Dendritic cell treated with granulocyte-macrophage colony-stimulating factor and Interleukin-4, amounts not matched to agents 40 ng/mL and 50 ng/mL, for 4 days (primary cell): ENCODE measurements around the gene TMEM125.

ENCODE experiments used
- H3K27ac Mint-ChIP-seq: one replicate; pipeline ENCODE4 v1.8.0; 2022; ENCODE audit warnings: mild to moderate bottlenecking, mixed read lengths
- H3K27me3 Mint-ChIP-seq: one replicate; pipeline ENCODE4 v1.8.0; 2022; ENCODE audit warnings: mild to moderate bottlenecking, mixed read lengths
- H3K36me3 Mint-ChIP-seq: one replicate; pipeline ENCODE4 v1.8.0; 2022; ENCODE audit warnings: low read depth, mixed read lengths
- H3K4me1 Mint-ChIP-seq: one replicate; pipeline ENCODE4 v1.8.0; 2022; ENCODE audit warnings: low read depth, mixed read lengths
- H3K4me3 Mint-ChIP-seq: one replicate; pipeline ENCODE4 v1.8.0; 2022; ENCODE audit warnings: mild to moderate bottlenecking, moderate library complexity, mixed read lengths
- H3K9me3 Mint-ChIP-seq: one replicate; pipeline ENCODE4 v1.8.0; 2022; ENCODE audit warnings: mixed read lengths
- intact Hi-C: fragments of 100-400 bp; cut with micrococcal nuclease; formaldehyde crosslinking; loops from one replicate; pipeline ENCODE4 v1.15.0; 2022

TMEM125 gene

GRCh38 chr1:43269627-43270375 lies at the start of gene TMEM125:
TMEM125 (plus strand) TSS chr1:43269983; CDS start chr1:43272723, 2,740 bp downstream.
- Mint-ChIP-seq H3K4me3 (peak within 1 kb of the TSS; percentile 44), H3K4me1 (peaks cover 32% of the 10 kb centered on the region), H3K27ac (peak within 1 kb of the TSS; percentile 30), H3K27me3 (peaks cover 28% of the 10 kb centered on the region), H3K9me3 (no peaks in the 10 kb centered on the region), H3K36me3 (no peaks in the 10 kb centered on the region)
- intact Hi-C loops, result no loop called here

DNA sequence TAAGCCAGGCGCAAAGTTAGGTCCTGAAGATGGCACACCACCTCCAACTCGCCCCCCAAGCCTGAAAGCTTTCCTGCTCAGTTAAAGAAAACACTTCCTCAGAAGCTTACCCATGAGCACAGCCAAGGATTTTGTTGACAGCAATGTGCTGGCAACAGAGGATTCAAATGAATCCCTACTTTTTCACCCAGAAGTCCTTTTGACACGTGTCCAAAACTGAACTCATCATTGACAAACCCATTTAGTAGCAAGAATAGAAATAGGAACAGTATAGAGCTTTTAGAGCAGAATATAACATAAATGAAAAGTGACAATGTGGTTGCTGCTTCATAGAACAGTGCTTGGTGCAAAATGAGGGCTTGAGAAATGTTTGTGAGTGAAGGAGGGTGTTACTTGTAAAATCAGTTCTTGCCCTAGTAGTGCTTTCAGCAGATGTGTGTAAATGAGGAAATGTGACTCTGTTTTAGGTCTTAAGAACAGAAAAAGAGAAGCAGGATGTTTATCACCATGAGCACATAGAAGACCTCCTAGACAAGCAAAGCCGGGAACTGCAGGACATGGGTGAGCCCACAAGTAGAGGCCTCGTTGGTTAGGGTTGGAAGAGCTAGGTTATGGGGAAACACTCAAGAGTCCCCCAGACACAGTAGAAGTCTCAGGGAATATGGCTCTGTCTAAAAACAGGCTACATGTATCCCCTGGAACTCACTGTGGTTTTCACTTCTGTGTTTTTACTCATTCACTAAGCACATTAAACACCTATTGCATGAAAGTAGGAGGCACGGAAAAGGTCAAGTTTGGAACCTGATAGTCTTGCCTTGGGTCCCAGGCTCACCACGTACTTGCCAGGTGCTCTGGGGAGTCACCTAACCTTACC lies 48.6 kb upstream of the TMEM125 start:
- H3K4me3 Mint-ChIP-seq, result no peak overlapping the region
- H3K27me3 Mint-ChIP-seq, result peaks cover 3% of the 10 kb centered on the region
- intact Hi-C loops, result loop anchor here (10.0 kb wide), 1 partner anchor 434 kb away; the partner anchor contains the start of gene KDM4A
- H3K36me3 Mint-ChIP-seq, result no peaks in the 10 kb centered on the region
- H3K4me1 Mint-ChIP-seq, result peaks cover 23% of the 10 kb centered on the region
- H3K9me3 Mint-ChIP-seq, result no peaks in the 10 kb centered on the region
- H3K27ac Mint-ChIP-seq, result peak overlapping the region; percentile 84

DNA sequence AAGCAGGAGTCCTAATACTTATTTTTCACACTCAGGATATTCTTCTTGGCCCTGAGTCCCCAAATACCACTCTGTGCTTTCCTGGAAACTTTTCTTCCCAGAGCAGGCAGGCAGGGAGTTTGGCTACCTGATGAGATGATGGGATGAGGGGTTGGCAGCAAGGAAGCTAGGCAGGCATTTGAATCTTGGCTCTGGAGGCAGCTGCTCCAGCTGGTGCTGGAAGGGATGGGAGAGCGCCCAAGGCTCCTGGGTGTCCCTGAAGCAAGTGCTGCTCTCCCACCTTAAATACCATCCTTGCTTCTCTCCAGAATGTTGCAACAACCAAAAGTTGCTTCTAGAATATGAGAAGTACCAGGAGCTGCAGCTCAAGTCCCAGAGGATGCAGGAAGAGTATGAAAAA lies 48.0 kb upstream of the TMEM125 start:
- H3K4me1 Mint-ChIP-seq, result peaks cover 27% of the 10 kb centered on the region
- intact Hi-C loops, result loop anchor here (10.0 kb wide), 1 partner anchor 433 kb away; the partner anchor contains the start of gene KDM4A
- H3K27ac Mint-ChIP-seq, result peak overlapping the region; percentile 84
- no peaks in the 10 kb centered on the region for H3K36me3 Mint-ChIP-seq
- no peaks in the 10 kb centered on the region for H3K9me3 Mint-ChIP-seq
- H3K27me3 Mint-ChIP-seq, result peaks cover 3% of the 10 kb centered on the region
- H3K4me3 Mint-ChIP-seq, result no peak overlapping the region

DNA sequence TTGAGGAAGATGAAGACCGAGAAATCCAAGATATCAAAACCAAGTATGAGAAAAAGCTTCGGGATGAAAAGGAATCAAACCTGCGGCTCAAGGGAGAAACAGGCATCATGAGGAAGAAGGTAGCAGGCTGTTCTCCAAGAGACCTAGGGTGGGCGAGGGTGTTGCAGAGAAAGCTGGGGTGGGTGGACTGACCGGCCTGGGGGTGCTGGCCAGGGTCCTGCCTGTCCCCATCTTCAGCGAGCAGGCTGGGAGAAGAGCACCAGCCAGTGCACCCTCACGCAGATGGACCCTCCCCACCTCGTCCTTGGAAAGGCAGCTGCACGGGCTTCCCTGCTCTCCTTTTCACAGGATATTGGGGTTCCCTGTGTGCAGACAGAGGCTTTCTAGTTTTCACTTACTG lies 46.9 kb upstream of the TMEM125 start:
- Mint-ChIP-seq H3K27me3 (peaks cover 3% of the 10 kb centered on the region), H3K4me3 (no peak overlapping the region), H3K4me1 (peaks cover 37% of the 10 kb centered on the region), H3K9me3 (no peaks in the 10 kb centered on the region), H3K27ac (peak overlapping the region; percentile 84), H3K36me3 (no peaks in the 10 kb centered on the region)
- intact Hi-C loops, result loop anchor here (10.0 kb wide), 1 partner anchor 432 kb away; the partner anchor contains the start of gene KDM4A

- peaks cover 45% of the 10 kb centered on the region for H3K4me1 Mint-ChIP-seq
- no peaks in the 10 kb centered on the region for H3K36me3 Mint-ChIP-seq
- peaks cover 5% of the 10 kb centered on the region for H3K27me3 Mint-ChIP-seq
- intact Hi-C loops, result loop anchor here (10.0 kb wide), 1 partner anchor 430 kb away; the partner anchor contains the start of gene KDM4A
- H3K27ac Mint-ChIP-seq, result peak overlapping the region; percentile 49
- no peak overlapping the region for H3K4me3 Mint-ChIP-seq
- no peaks in the 10 kb centered on the region for H3K9me3 Mint-ChIP-seq
Measured at GRCh38 chr1:43225168-43225567, 44.6 kb upstream of the TMEM125 start.

DNA sequence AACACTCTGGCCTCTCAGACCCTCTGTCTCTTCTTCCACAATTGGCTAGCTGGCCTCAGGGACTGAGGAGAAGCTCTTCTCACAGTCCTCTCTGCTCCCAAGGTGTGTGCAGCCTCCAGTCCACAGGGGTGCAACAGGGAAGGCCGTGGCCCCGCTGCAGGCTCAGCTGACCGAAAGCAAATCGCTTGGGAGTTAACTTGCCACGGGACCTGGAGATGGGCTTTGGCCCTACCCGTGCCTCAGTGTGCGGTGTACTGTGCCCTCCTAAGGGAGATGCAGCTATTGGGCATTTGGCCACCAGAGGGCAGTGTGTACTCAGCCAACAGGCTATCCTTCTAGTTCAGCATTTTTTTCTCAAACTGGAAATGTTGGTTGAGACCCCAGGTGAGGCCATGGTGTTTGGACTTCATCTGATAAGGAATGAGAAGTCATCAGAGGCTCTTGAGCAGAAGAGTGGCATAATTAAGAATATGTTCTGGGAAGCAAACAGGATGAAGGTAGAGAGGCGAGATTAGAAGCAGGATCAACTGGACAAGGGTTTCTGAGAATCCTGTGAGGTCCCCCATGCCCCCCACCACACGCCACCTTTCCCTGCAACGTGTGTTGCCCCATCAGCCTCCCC lies 42.5 kb upstream of the TMEM125 start:
- intact Hi-C loops, result loop anchor here (1.0 to 10.0 kb wide), 2 partner anchors 187 to 428 kb away; partner anchors contain the start of gene KDM4A
- Mint-ChIP-seq H3K36me3 (no peaks in the 10 kb centered on the region), H3K4me3 (no peak overlapping the region), H3K27ac (no peak overlapping the region), H3K27me3 (peaks cover 5% of the 10 kb centered on the region), H3K9me3 (no peaks in the 10 kb centered on the region), H3K4me1 (peaks cover 34% of the 10 kb centered on the region)

- Mint-ChIP-seq H3K4me1 (peaks cover 31% of the 10 kb centered on the region), H3K36me3 (no peaks in the 10 kb centered on the region), H3K4me3 (no peak overlapping the region), H3K27ac (no peak overlapping the region), H3K9me3 (no peaks in the 10 kb centered on the region), H3K27me3 (peaks cover 2% of the 10 kb centered on the region)
- intact Hi-C loops, result loop anchor here (10.0 kb wide), 1 partner anchor 425 kb away; the partner anchor contains the start of gene KDM4A
Measured at GRCh38 chr1:43229826-43230780, 39.7 kb upstream of the TMEM125 start.

- intact Hi-C loops, result no loop called here
- H3K36me3 Mint-ChIP-seq, result no peaks in the 10 kb centered on the region
- no peak overlapping the region for H3K4me3 Mint-ChIP-seq
- H3K9me3 Mint-ChIP-seq, result no peaks in the 10 kb centered on the region
- H3K27ac Mint-ChIP-seq, result peak overlapping the region; percentile 9
- H3K4me1 Mint-ChIP-seq, result peaks cover 30% of the 10 kb centered on the region
- H3K27me3 Mint-ChIP-seq, result peaks cover 2% of the 10 kb centered on the region
Measured at GRCh38 chr1:43232074-43232473, 37.7 kb upstream of the TMEM125 start.

DNA sequence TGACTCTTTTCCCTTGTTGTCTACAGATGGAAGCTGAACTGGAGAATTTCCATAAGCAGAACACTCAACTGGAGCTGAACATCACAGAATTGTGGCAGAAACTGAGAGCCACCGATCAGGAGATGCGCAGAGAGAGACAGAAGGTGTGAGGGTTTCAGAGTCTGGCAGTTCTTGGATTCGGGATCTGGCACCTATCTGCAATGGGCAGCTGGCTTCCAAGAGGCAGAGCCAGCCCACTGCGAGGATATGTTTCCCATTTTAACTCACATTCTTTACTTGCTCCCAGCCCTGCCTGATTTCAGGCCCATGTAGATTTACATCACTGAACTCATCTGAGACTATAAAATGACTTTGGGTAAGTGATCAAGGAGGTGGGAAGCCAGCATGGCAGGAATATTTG lies 37.3 kb upstream of the TMEM125 start:
- no peaks in the 10 kb centered on the region for H3K36me3 Mint-ChIP-seq
- intact Hi-C loops, result no loop called here
- H3K4me3 Mint-ChIP-seq, result no peak overlapping the region

DNA sequence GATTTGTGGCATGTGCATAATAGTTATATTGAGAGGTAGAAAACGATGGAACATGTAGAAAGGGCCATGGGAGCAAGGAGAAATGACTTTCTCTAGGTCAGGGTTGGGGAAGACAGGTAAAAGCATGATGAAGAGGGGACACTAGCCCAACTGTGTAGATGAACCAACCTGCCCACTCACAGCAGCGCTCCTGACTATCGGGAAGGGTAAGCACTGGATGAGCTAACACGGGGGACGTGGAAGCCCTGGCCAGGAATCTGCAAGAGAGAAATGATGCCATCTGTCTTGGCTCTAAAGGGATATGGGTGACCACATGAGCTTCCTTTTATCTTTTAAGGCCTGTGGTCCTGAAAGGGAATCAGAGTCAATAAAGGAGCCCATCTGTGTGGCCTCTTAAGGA lies 36.2 kb upstream of the TMEM125 start:
- Mint-ChIP-seq H3K27ac (no peak overlapping the region), H3K4me1 (peaks cover 20% of the 10 kb centered on the region), H3K36me3 (no peaks in the 10 kb centered on the region), H3K4me3 (no peak overlapping the region), H3K27me3 (no peaks in the 10 kb centered on the region), H3K9me3 (no peaks in the 10 kb centered on the region)
- intact Hi-C loops, result no loop called here

More for the DNA sequence above, 37.3 kb upstream of the TMEM125 start:
- Mint-ChIP-seq H3K4me1 (peaks cover 26% of the 10 kb centered on the region), H3K9me3 (no peaks in the 10 kb centered on the region), H3K27me3 (peaks cover 2% of the 10 kb centered on the region), H3K27ac (peak overlapping the region; percentile 9)

DNA sequence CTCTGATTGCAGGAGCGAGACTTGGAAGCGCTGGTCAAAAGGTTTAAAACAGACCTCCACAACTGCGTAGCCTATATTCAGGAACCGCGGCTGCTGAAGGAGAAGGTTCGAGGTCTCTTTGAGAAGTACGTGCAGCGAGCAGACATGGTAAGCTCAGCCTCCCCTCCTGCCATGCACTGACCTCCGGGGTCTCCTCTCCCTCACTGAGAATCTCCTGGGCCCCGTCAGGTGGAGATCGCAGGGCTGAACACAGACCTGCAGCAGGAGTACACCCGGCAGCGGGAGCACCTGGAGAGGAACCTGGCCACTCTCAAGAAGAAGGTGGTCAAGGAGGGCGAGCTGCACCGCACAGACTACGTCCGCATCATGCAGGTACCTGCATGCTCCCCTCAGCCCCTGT lies 35.5 kb upstream of the TMEM125 start:
- no peak overlapping the region for H3K4me3 Mint-ChIP-seq
- H3K27ac Mint-ChIP-seq, result no peak overlapping the region
- no peaks in the 10 kb centered on the region for H3K9me3 Mint-ChIP-seq
- H3K27me3 Mint-ChIP-seq, result no peaks in the 10 kb centered on the region
- peaks cover 19% of the 10 kb centered on the region for H3K4me1 Mint-ChIP-seq
- intact Hi-C loops, result no loop called here
- no peaks in the 10 kb centered on the region for H3K36me3 Mint-ChIP-seq

GRCh38 chr1:43235040-43235439 lies 34.7 kb upstream of the TMEM125 start:
- Mint-ChIP-seq H3K4me3 (no peak overlapping the region), H3K36me3 (no peaks in the 10 kb centered on the region), H3K9me3 (no peaks in the 10 kb centered on the region), H3K27me3 (no peaks in the 10 kb centered on the region), H3K4me1 (peaks cover 25% of the 10 kb centered on the region), H3K27ac (peak overlapping the region; percentile 1)
- intact Hi-C loops, result loop anchor here (5.0 kb wide), 1 partner anchor 122 kb away; the partner anchor contains the start of gene CDC20
